GM21515 (cell line): Measurements from ENCODE around the gene FGFR3.
"Not testable (repeated sequence)": the region's sequence is repeated elsewhere in the genome, so short reads cannot be mapped to it uniquely, and the experiment has no call there.

ENCODE experiments used
- ATAC-seq: cut with Tn5 transposase; IDR thresholded peaks from one replicate; pipeline ENCODE4 v1.9.1; 2021; ENCODE audit not compliant: unreplicated experiment

FGFR3 gene

GRCh38 chr4:1815096-1815996 is 22.3 kb downstream of the FGFR3 start:
- ATAC-seq, result no peak

DNA sequence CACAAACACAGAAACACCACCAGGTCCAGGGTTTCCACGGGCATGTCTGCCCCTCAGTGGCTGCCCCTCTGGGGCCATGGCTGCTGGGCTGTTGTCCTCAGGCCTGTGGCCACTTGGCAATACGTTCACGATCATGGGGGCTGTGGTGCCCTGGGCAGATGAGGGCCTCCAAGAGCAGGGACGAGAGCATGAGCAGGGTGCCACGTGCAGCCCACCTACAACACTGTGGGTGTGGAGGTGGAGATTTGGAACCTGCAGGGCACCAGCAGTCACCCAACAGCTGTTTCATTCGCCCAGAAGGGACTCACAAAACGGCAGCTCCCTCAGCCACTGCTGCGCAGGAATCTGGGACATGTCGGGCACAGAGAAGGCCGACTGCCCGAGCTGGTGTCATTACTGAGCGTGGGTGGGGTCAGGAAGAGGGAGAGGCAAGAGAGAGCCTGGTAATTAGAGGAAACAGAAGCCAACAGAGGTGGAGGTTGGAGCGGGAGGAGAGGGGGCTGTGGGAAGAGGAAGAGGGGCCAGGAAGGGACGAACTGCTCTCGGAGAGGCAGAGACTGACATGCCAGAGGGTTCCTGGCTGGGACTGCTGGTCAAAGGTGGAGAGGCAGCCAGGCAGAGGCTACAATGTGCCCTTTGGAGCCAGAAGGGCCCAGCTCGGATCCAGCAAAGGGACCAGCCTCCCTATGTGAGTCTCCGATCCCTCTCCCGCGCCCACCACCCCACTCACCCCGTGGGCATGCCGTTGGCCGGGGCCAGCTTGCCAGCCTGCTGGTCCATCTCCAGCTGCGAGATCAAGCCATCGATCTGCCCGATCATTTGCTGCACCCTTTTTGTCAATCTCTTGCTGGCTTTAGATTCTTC is 23.1 kb downstream of the FGFR3 start:
- ATAC-seq, result no peak

DNA sequence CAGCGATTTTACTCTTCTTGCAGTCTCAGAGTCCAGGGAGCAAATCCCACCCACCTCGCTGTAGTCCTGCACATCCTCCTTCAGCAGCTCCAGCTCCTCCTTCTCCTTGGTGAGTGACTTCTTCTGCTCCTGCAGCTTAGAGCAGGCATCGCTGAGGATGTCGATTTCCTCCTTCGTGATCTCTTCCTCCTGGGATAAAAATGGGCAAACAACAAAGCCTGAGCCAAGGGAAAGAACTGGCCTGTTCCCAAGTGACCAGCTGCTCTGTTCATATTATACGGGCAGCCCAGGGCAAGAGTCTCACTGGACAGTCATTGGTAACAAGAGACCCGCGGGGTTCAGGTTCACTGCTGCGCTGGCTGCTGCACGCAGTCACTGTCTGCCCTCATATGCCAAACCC is 26.2 kb downstream of the FGFR3 start:
- no peak for ATAC-seq

- no peak for ATAC-seq
Observed at GRCh38 chr4:1819816-1820215, 26.7 kb downstream of the FGFR3 start.

GRCh38 chr4:1821679-1822567 is 28.8 kb downstream of the FGFR3 start:
- ATAC-seq, result no peak

GRCh38 chr4:1822568-1823544 is 29.8 kb downstream of the FGFR3 start:
- no peak for ATAC-seq

DNA sequence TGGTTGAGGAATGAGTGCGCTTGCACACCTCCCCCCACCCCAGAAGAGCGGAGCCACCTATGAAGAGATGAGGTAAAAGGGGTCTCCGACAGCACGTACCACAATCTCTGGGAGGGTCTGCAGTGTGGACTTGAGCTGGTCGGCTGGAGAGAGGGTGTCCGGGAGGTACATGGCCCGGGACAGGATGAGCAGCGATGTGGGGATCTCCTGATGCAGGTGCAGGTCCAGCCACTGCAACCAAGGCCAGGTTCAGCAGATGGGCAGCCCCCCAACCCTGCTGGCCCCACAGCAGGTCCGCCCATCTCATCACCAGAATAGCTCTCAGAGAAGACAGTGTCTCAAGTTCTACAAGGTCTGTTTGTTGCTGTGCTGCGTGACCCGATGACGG is 30.4 kb downstream of the FGFR3 start:
- ATAC-seq, result no peak

DNA sequence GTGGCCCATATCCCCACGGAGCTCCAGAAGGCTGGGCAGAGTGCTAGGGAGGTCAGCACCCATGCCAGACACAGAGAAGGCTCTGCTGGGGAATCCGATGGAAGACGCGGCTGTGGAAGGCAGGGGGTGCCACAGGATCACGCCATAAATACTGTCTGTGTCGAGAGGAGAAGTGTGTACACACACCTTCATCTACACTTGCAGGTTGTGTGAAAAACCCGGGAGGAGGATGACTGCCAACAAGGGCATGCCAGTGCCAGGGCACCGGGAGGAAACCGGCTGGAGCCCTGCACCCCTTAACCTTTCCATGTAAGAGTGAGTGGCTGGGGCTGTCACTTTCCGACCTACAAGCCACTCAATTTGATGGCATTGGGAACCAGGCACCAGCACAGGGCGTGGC is 31.7 kb downstream of the FGFR3 start:
- no peak for ATAC-seq

GRCh38 chr4:1825326-1825725 is 32.2 kb downstream of the FGFR3 start:
- ATAC-seq, result no peak

- no peak for ATAC-seq
Observed at GRCh38 chr4:1826531-1827350, 33.6 kb downstream of the FGFR3 start.

DNA sequence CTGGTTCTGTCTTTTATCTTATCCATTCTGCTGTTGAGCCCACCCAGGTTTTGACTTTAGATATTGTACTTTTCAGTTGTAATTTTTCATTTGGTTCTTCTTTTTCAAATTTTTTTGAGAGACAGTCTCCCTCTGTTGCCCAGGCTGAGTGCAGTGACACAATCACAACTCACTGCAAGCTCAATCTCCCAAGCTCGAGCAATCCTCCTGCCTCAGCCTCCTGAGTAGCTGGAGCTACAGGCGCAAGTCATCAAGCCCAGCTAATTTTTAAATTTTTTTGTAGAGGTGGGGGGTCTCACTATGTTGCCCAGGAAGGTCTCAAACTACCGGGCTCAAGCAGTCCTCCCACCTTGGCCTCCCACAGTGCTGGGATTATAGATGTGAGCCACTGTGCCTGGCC is 37.1 kb downstream of the FGFR3 start:
- ATAC-seq, result no peak

DNA sequence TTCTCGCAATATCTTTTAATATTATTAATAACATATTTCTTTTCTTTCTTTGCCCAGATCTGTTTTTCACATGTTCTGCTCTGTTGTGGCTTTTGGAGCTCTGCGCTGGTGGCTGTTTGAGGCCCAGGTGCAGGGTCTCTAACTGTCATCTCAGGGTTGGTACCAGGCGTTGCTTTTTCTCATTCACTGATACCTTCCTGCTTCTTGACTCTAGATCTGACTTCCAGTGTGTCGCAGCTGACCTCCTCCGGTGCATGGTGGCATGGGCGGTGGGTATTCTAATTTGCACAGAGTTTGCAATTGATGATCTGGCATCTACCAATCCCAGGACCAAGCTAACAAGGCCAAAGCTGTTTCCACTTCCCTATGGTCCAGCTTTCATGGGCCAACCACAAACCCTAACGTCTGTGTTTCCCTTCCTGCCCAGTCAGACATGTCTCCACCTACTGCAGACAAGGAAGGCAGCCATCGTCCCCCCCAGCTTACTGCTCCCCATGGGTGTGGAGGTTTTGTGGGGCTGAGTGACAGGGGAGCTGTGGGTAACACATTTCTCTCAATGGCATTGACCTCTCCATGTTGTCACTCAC is 37.6 kb downstream of the FGFR3 start:
- ATAC-seq, result no peak

- ATAC-seq, result no peak
Observed at GRCh38 chr4:1831331-1831730, 38.2 kb downstream of the FGFR3 start.

DNA sequence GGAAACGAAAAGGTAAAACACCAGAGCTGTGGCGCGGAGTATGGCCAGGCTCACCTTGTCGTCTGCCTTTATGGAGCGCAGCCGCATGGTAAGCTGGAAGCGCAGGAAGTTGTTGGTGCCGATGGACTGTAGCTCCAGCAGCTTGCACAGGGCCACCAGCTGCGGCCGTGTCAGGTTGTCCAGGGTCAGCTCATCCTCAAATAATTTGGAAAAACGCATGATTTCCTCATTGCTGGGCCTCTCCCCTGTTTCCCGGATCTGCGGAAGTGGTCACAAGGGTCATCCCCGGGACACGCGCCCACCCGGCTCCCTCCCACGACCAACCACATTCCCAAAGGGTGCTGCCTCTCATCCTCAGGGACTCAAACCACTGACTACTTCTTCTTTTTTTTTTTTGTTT is 39.6 kb downstream of the FGFR3 start:
- no peak for ATAC-seq

- ATAC-seq, result no peak
Observed at GRCh38 chr4:1833307-1834046, 40.4 kb downstream of the FGFR3 start.

GRCh38 chr4:1834047-1834775 is 41.1 kb downstream of the FGFR3 start:
- ATAC-seq, result no peak

- not testable (repeated sequence) for ATAC-seq
Observed at GRCh38 chr4:1835836-1836235, 42.7 kb downstream of the FGFR3 start.
